Gastroesophageal sphincter (tissue), 3 donors: ENCODE measurements around the gene RAPGEF5.

ENCODE experiments used
- CTCF ChIP-seq, 4 experiments: fragments of 200-600 bp in 2 of 4; fragments of 450-650 bp in 2 of 4; sonication (generic) in 1 of 4; IDR thresholded peaks; one replicate each; pipeline ENCODE4 v1.5.1; 2017 to 2019; ENCODE audit warnings: antibody characterized with exemption in 4 of 4, mild to moderate bottlenecking in 2 of 4, moderate library complexity in 2 of 4
- POLR2A ChIP-seq, 2 donors: fragments of 450-650 bp; IDR thresholded peaks; one replicate each; pipeline ENCODE4 v1.6.1; 2017; ENCODE audit warnings: antibody characterized with exemption in 2 of 2, mild to moderate bottlenecking in 2 of 2, moderate library complexity in 1 of 2

- TF ChIP-seq CTCF (IDR thresholded peaks at IDR 0.05) (no peak), POLR2A (IDR thresholded peaks at IDR 0.05) (no peak)
Observed at GRCh38 chr7:22320416-22320815, 36.5 kb downstream of the RAPGEF5 start.
